HEK293 (cell line): ENCODE data around the gene ICE1.

Experiments used
- CTCF ChIA-PET: fragments of 350-600 bp; formaldehyde crosslinking; extraction: SDS; loops from one replicate; lab custom pipeline; 2021; ENCODE audit warnings: antibody characterized with exemption; lab: Yijun Ruan, JAX
- POLR2A ChIA-PET: fragments of 300-600 bp; formaldehyde crosslinking; extraction: SDS; loops from one replicate; lab custom pipeline; 2020; ENCODE audit warnings: antibody characterized with exemption, inconsistent platforms; lab: Yijun Ruan, JAX
- H3K27ac ChIP-seq: fragments of 200-500 bp; sonication (Bioruptor generic); 2 replicates; pipeline ENCODE4 v1.5.1; 2014; ENCODE audit warnings: low read depth, low read length, control low read depth, inconsistent platforms; ENCODE audit errors: extremely low read depth
- H3K36me3 ChIP-seq, 2 experiments: fragments of 200-500 bp in 1 of 2; sonication (Bioruptor generic) in 1 of 2; 1 replicate in 1 of 2; 2 replicates in 1 of 2; pipeline ENCODE4 v1.5.1; 2014 to 2017; ENCODE audit warnings: inconsistent platforms in 2 of 2, low read length in 2 of 2; ENCODE audit not compliant: control insufficient read depth in 2 of 2, insufficient read depth in 1 of 2
- H3K4me1 ChIP-seq: fragments of 200-500 bp; sonication (Bioruptor generic); 2 replicates; pipeline ENCODE4 v1.5.1; 2014; ENCODE audit warnings: mild to moderate bottlenecking, low read length, inconsistent platforms; ENCODE audit not compliant: control insufficient read depth, insufficient read depth
- H3K4me3 ChIP-seq: 2 replicates; pipeline ENCODE4 v1.5.1; 2011; ENCODE audit warnings: low read depth, mild to moderate bottlenecking, control low read depth, low read length, moderate library complexity
- H3K9me3 ChIP-seq: fragments of 200-500 bp; sonication (Bioruptor generic); 2 replicates; pipeline ENCODE4 v1.5.1; 2014; ENCODE audit warnings: low read depth, low read length, inconsistent platforms; ENCODE audit not compliant: control insufficient read depth, insufficient read depth
- BCL6B ChIP-seq: fragments of 450-650 bp; formaldehyde crosslinking; IDR thresholded peaks from 2 replicates; pipeline ENCODE4 v1.5.1; 2017; ENCODE audit warnings: missing biosample characterization, missing genetic modification characterization
- WT1 ChIP-seq: fragments of 450-650 bp; formaldehyde crosslinking; IDR thresholded peaks from 2 replicates; pipeline ENCODE4 v1.5.1; 2016; ENCODE audit warnings: missing biosample characterization, missing genetic modification characterization
- ZBTB20 ChIP-seq: fragments of 450-650 bp; formaldehyde crosslinking; IDR thresholded peaks from 2 replicates; pipeline ENCODE4 v1.5.1; 2016; ENCODE audit warnings: missing biosample characterization, missing genetic modification characterization
- ZNF184 ChIP-seq: fragments of 450-650 bp; IDR thresholded peaks from 2 replicates; pipeline ENCODE4 v1.5.1; 2018; ENCODE audit warnings: missing biosample characterization, mild to moderate bottlenecking, missing genetic modification characterization
- ZNF311 ChIP-seq: fragments of 450-650 bp; formaldehyde crosslinking; IDR thresholded peaks from 2 replicates; pipeline ENCODE4 v1.5.1; 2017; ENCODE audit warnings: missing biosample characterization, missing genetic modification characterization, borderline replicate concordance
- ZNF433 ChIP-seq: fragments of 450-650 bp; formaldehyde crosslinking; IDR thresholded peaks from 2 replicates; pipeline ENCODE4 v1.5.1; 2016; ENCODE audit warnings: missing biosample characterization, missing genetic modification characterization, low read depth
- ZNF518A ChIP-seq: fragments of 450-650 bp; formaldehyde crosslinking; conservative IDR thresholded peaks from 2 replicates; pipeline ENCODE4 v1.5.1; 2016; ENCODE audit warnings: low read depth, missing biosample characterization, missing genetic modification characterization
- ZNF549 ChIP-seq: fragments of 450-650 bp; IDR thresholded peaks from 2 replicates; pipeline ENCODE4 v1.5.1; 2018; ENCODE audit warnings: missing biosample characterization, missing genetic modification characterization, mild to moderate bottlenecking, inconsistent platforms, moderate library complexity
- ZNF561 ChIP-seq: fragments of 450-650 bp; IDR thresholded peaks from 2 replicates; pipeline ENCODE4 v1.5.1; 2018; ENCODE audit warnings: missing biosample characterization, missing genetic modification characterization, borderline replicate concordance
- ZNF623 ChIP-seq: fragments of 450-650 bp; formaldehyde crosslinking; IDR thresholded peaks from 2 replicates; pipeline ENCODE4 v1.5.1; 2016; ENCODE audit warnings: missing biosample characterization, missing genetic modification characterization
- ZNF624 ChIP-seq: fragments of 450-650 bp; formaldehyde crosslinking; IDR thresholded peaks from 2 replicates; pipeline ENCODE4 v1.5.1; 2017; ENCODE audit warnings: missing biosample characterization, missing genetic modification characterization
- ZNF654 ChIP-seq: fragments of 450-650 bp; formaldehyde crosslinking; IDR thresholded peaks from 2 replicates; pipeline ENCODE4 v1.5.1; 2016; ENCODE audit warnings: low read depth, missing biosample characterization, missing genetic modification characterization
- ZNF843 ChIP-seq: fragments of 450-650 bp; formaldehyde crosslinking; IDR thresholded peaks from 2 replicates; pipeline ENCODE4 v1.5.1; 2016; ENCODE audit warnings: missing biosample characterization, missing genetic modification characterization

The ICE1 gene

GRCh38 chr5:5421149-5421960 is 1.1 kb upstream of the ICE1 start:
- POLR2A ChIA-PET: interaction anchor here (0.9 to 1.7 kb wide), 7 partner anchors 9 to 1212 kb away, joined by 3 to 18 read pairs (median 6); partner anchors contain the start of genes ADAMTS16, MED10, NSUN2 and SRD5A1

GRCh38 chr5:5422819-5423515 is 490 bp downstream of the ICE1 start:
- ChIA-PET CTCF (interaction anchor here (0.7 to 7.4 kb wide), 10 partner anchors 8 to 555 kb away, joined by 3 to 111 read pairs (median 4); partner anchors contain the start of gene ADAMTS16), POLR2A (interaction anchor here (0.6 to 1.7 kb wide), 13 partner anchors 8 to 1210 kb away, joined by 3 to 18 read pairs (median 4); partner anchors contain the start of genes ADAMTS16, NSUN2 and SRD5A1)
- Histone ChIP-seq H3K36me3 (peaks cover 1 to 13% of the 10 kb centered on the region in 2 experiments; a peak in 1 of 3 replicates), H3K27ac (peak overlapping the region; percentile 85), H3K4me1 (peaks cover 15% of the 10 kb centered on the region), H3K4me3 (peak overlapping the region; percentile 79), H3K9me3 (no peaks in the 10 kb centered on the region)
- TF ChIP-seq ZNF561 (tag by site-specific recombination): peak; percentile 99
- TF ChIP-seq ZNF843 (tag by site-specific recombination): no peak
- TF ChIP-seq ZNF311 (tag by site-specific recombination): no peak
- TF ChIP-seq ZNF654: no peak
- TF ChIP-seq ZNF549 (tag by site-specific recombination): 0 out of 2 replicates have a peak, but pooled peaks have one; percentile 14
- no peak for TF ChIP-seq ZNF433 (tag by site-specific recombination)
- no peak for TF ChIP-seq WT1 (tag by site-specific recombination)
- no peak for TF ChIP-seq BCL6B
- peak; percentile 54; the same call in 1 of the 2 replicates for TF ChIP-seq ZBTB20 (tag by site-specific recombination)
- TF ChIP-seq ZNF623 (tag by site-specific recombination): no peak

More at GRCh38 chr5:5421149-5421960, 1.1 kb upstream of the ICE1 start:
- H3K27ac ChIP-seq: peak overlapping the region; percentile 85
- H3K36me3 ChIP-seq: peaks cover 0 to 6% of the 10 kb centered on the region in 2 experiments; a peak in 1 of 3 replicates
- no peaks in the 10 kb centered on the region for H3K9me3 ChIP-seq
- peak overlapping the region; percentile 79 for H3K4me3 ChIP-seq
- CTCF ChIA-PET: interaction anchor here (0.7 to 7.4 kb wide), 12 partner anchors 9 to 554 kb away, joined by 3 to 111 read pairs (median 4); no protein-coding TSS in a partner anchor
- peaks cover 15% of the 10 kb centered on the region for H3K4me1 ChIP-seq
- TF ChIP-seq ZNF184 (tag by site-specific recombination) (no peak), ZNF624 (0 out of 2 replicates have a peak, but pooled peaks have one; percentile 43), ZNF518A (tag by site-specific recombination) (peak; percentile 43)
